GM12878 (cell line): ENCODE measurements around the gene CELF2. TPM values are rescaled to one million over a fixed set of nuclear protein-coding genes. Genes with fewer than 3 reads are reported as not detected.

Source experiments
- ATAC-seq: fragments of 200-7000 bp; cut with Tn5 transposase; 3 replicates; pipeline ENCODE4 v1.9.1; 2020; ENCODE audit warnings: mild to moderate bottlenecking, moderate library complexity
- BruUV-seq: library from RNA; stranded (reverse); fragments of 400-500 nt; replicated peaks from 2 replicates; lab custom pipeline; 2021; lab: Mats Ljungman, UMichigan
- CTCF ChIA-PET: fragments of 300-600 bp; sonication (Branson Sonifier 250); formaldehyde crosslinking; extraction: SDS; loops from one replicate; lab custom pipeline; 2021; ENCODE audit warnings: inconsistent platforms; lab: Yijun Ruan, JAX
- POLR2A ChIA-PET: fragments of 350-600 bp; formaldehyde crosslinking; extraction: SDS; loops from one replicate; lab custom pipeline; 2021; ENCODE audit warnings: inconsistent platforms; lab: Charles Lee
- RAD21 ChIA-PET: fragments of 300-600 bp; sonication (Branson Sonifier 250); formaldehyde crosslinking; loops from one replicate; lab custom pipeline; 2023; ENCODE audit warnings: antibody characterized with exemption; ENCODE audit not compliant: unreplicated experiment; lab: Charles Lee
- SMC1A ChIA-PET: fragments of 300-600 bp; sonication (Branson Sonifier 250); formaldehyde crosslinking; loops from one replicate; lab custom pipeline; 2023; ENCODE audit not compliant: unreplicated experiment, uncharacterized antibody; lab: Charles Lee
- DNase-seq: peaks from one replicate; pipeline ENCODE4 v3.0.0-alpha.2; 2011; ENCODE audit warnings: low read depth, low spot score
- FAIRE-seq: peaks from 3 replicates; lab custom pipeline; 2011; peaks lifted over from hg19 to GRCh38; lab: Jason Lieb, UNC
- H2AFZ ChIP-seq: 2 replicates; pipeline ENCODE4 v1.6.0; 2011; ENCODE audit warnings: low read depth, low read length, control low read depth; ENCODE audit not compliant: control insufficient read depth
- H3K27ac ChIP-seq: 2 replicates; pipeline ENCODE4 v1.5.1; 2011; ENCODE audit warnings: control low read depth; ENCODE audit not compliant: control insufficient read depth, insufficient read depth
- H3K27me3 ChIP-seq, 2 experiments: replicated peaks in 1 of 2; 2 replicates each; pipeline versions ENCODE4 v1.6.0 to v1.6.1; 2011; ENCODE audit warnings: low read length in 1 of 2; ENCODE audit not compliant: control insufficient read depth in 2 of 2, insufficient read depth in 2 of 2
- H3K36me3 ChIP-seq, 2 experiments: 2 replicates each; pipeline ENCODE4 v1.5.1; 2011; ENCODE audit warnings: low read length in 1 of 2; ENCODE audit not compliant: control insufficient read depth in 2 of 2, insufficient read depth in 2 of 2
- H3K4me1 ChIP-seq: 2 replicates; pipeline ENCODE4 v1.6.1; 2011; ENCODE audit warnings: mild to moderate bottlenecking, low read length, moderate library complexity, mixed read lengths; ENCODE audit not compliant: control insufficient read depth, insufficient read depth
- H3K4me2 ChIP-seq: 2 replicates; pipeline ENCODE4 v1.6.0; 2011; ENCODE audit warnings: control low read depth; ENCODE audit not compliant: control insufficient read depth, insufficient read depth
- H3K4me3 ChIP-seq: fragments of 200-600 bp; sonication (generic); 2 replicates; pipeline ENCODE4 v1.5.1; 2016
- H3K79me2 ChIP-seq: 2 replicates; pipeline ENCODE4 v1.6.0; 2011; ENCODE audit warnings: low read length; ENCODE audit not compliant: control insufficient read depth, insufficient read depth
- H3K9ac ChIP-seq: 2 replicates; pipeline ENCODE4 v1.8.0; 2011; ENCODE audit warnings: low read length, control low read depth, mixed read lengths; ENCODE audit not compliant: control insufficient read depth, insufficient read depth
- H3K9me3 ChIP-seq: replicated peaks from 3 replicates; pipeline ENCODE4 v1.5.1; 2011; ENCODE audit warnings: mild to moderate bottlenecking, low read length; ENCODE audit not compliant: control insufficient read depth, insufficient read depth
- H4K20me1 ChIP-seq: 2 replicates; pipeline ENCODE4 v1.6.0; 2011; ENCODE audit not compliant: control insufficient read depth, insufficient read depth
- BMI1 ChIP-seq: fragments of 450-650 bp; IDR thresholded peaks from 2 replicates; pipeline ENCODE4 v1.6.1; 2016; ENCODE audit warnings: mild to moderate bottlenecking, moderate library complexity, borderline replicate concordance
- ESRRA ChIP-seq: IDR thresholded peaks from 2 replicates; pipeline ENCODE4 v1.6.1; 2012; ENCODE audit warnings: mild to moderate bottlenecking, low read length, improper control_type of control experiment
- HCFC1 ChIP-seq: fragments of 150-350 bp; IDR thresholded peaks from 2 replicates; pipeline ENCODE4 v1.6.1; 2014; ENCODE audit warnings: low read length
- IRF5 ChIP-seq: fragments of 450-650 bp; IDR thresholded peaks from 2 replicates; pipeline ENCODE4 v1.6.1; 2017; ENCODE audit warnings: borderline replicate concordance
- MTA2 ChIP-seq: fragments of 450-650 bp; IDR thresholded peaks from 2 replicates; pipeline ENCODE4 v1.6.1; 2016; ENCODE audit warnings: low read depth, mild to moderate bottlenecking, moderate library complexity
- PAX8 ChIP-seq: fragments of 450-650 bp; IDR thresholded peaks from 2 replicates; pipeline ENCODE4 v1.6.1; 2017; ENCODE audit warnings: mild to moderate bottlenecking, moderate library complexity
- POU2F2 ChIP-seq: IDR thresholded peaks from 3 replicates; pipeline ENCODE4 v1.6.1; 2011; ENCODE audit warnings: low read depth, mild to moderate bottlenecking, low read length, borderline replicate concordance
- TARDBP ChIP-seq: IDR thresholded peaks from 2 replicates; pipeline ENCODE4 v1.6.1; 2016; ENCODE audit warnings: borderline replicate concordance
- TBL1XR1 ChIP-seq: IDR thresholded peaks from 2 replicates; pipeline ENCODE4 v1.6.1; 2012; ENCODE audit warnings: low read depth, low read length, improper control_type of control experiment
- ZZZ3 ChIP-seq: IDR thresholded peaks from 2 replicates; pipeline ENCODE4 v1.6.1; 2011; ENCODE audit warnings: low read depth; ENCODE audit not compliant: control insufficient read depth, insufficient read length
- WGBS: methylation state at CpG from one replicate; pipeline ENCODE4 v1.1.6; 2016; ENCODE audit warnings: low lambda C conversion rate; ENCODE audit not compliant: insufficient replicate concordance, insufficient coverage; ENCODE audit errors: missing lambda C conversion rate; 5-methylcytosine and 5-hydroxymethylcytosine counted together
- in situ Hi-C: fragments of 300-500 bp; cut with MboI; formaldehyde crosslinking; loops from 9 replicates; pipeline ENCODE4 v1.14.3; 2018; ENCODE audit warnings: mixed read lengths
- intact Hi-C: fragments of 100-400 bp; cut with micrococcal nuclease; formaldehyde crosslinking; loops from one replicate; pipeline ENCODE4 v1.14.2; 2022; ENCODE audit not compliant: unreplicated experiment
- polyA plus RNA-seq, 11 experiments: library from polyadenylated mRNA; depleted of rRNA in 4 of 11; unstranded in 6 of 11; stranded (reverse) in 5 of 11; fragments of >200 nt; fragmentation: Nextera tagmentation in 4 of 11; fragmentation: Illumina TruSeq in 1 of 11; extraction: Ambion mirVana in 4 of 11; extraction: Trizol in 1 of 11; gene quantifications; 1 replicate in 1 of 11; 2 replicates in 10 of 11; pipeline versions ENCODE4 v1.2.1 to v1.2.3, GENCODE V29; 2011 to 2016; ENCODE audit warnings: inconsistent platforms in 2 of 11, missing spikeins in 2 of 11, low read depth in 1 of 11
- total RNA-seq, 4 experiments: library from RNA; depleted of rRNA in 3 of 4; stranded (reverse); fragments of >200 nt in 3 of 4; fragmentation: Illumina TruSeq in 1 of 4; extraction: Trizol in 1 of 4; gene quantifications; 2 replicates each; pipeline versions ENCODE4 v1.2.1 to v1.2.3, GENCODE V29; 2013 to 2021

CELF2 gene
- total and polyA plus RNA-seq, 10 of the 15 experiments (the other 5 are each of a cell fraction or from before 2014, with no cell fraction given): 20.8 to 129 (median 86.3) TPM

- Histone ChIP-seq H3K4me1 (no peaks in the 10 kb centered on the region), H3K9me3 (no peaks in the 10 kb centered on the region), H3K36me3 (no peaks in the 10 kb centered on the region), H3K9ac (no peak overlapping the region), H3K27me3 (peaks cover 2 to 18% of the 10 kb centered on the region in 2 experiments; a peak in 3 of 4 replicates), H2AFZ (no peak overlapping the region), H3K4me2 (no peak overlapping the region), H3K27ac (no peak overlapping the region), H4K20me1 (no peaks in the 10 kb centered on the region), H3K4me3 (no peak overlapping the region), H3K79me2 (no peaks in the 10 kb centered on the region)
- no TSS peak for BruUV-seq
- in situ Hi-C loops: no loop called here
- ChIA-PET RAD21 (no interaction called here), SMC1A (interaction anchor here (0.7 to 1.2 kb wide), 2 partner anchors 21 to 1466 kb away, joined by 3 to 4 read pairs; no protein-coding TSS in a partner anchor), CTCF (interaction anchor here (1.1 to 1.5 kb wide), 3 partner anchors 10 to 256 kb away, joined by 3 read pairs; no protein-coding TSS in a partner anchor), POLR2A (interaction anchor here (0.6 kb wide), 1 partner anchor 345 kb away, joined by 3 read pairs; no protein-coding TSS in a partner anchor)
- WGBS: 72% methylated on average over 14 of the region's 14 CpGs
- FAIRE-seq: no peak
- TF ChIP-seq PAX8: no peak
- ATAC-seq: no peak
- no peak for DNase-seq
- intact Hi-C loops: loop anchor here (10.0 kb wide), 1 partner anchor 260 kb away; no protein-coding TSS in a partner anchor
Measured at GRCh38 chr10:11014671-11015445, 2.8 kb upstream of the CELF2 start.

GRCh38 chr10:11015446-11015934 lies 2.2 kb upstream of the CELF2 start:
- POLR2A ChIA-PET: no interaction called here
- TF ChIP-seq MTA2 (no peak), ZZZ3 (no peak), HCFC1 (no peak), TARDBP (no peak), IRF5 (no peak), TBL1XR1 (no peak), BMI1 (no peak), POU2F2 (no peak), ESRRA (no peak)
- TF ChIP-seq, all 136 proteins: peak for 0
- no peaks in the 10 kb centered on the region for H3K9me3 ChIP-seq
- DNase-seq (no peak), ATAC-seq (no peak), FAIRE-seq (no peak)
- ChIA-PET SMC1A (interaction anchor here (0.6 to 1.2 kb wide), 2 partner anchors 20 to 471 kb away, joined by 4 read pairs; no protein-coding TSS in a partner anchor), CTCF (interaction anchor here (1.1 to 1.5 kb wide), 3 partner anchors 9 to 255 kb away, joined by 3 read pairs; no protein-coding TSS in a partner anchor), RAD21 (no interaction called here)
- H3K79me2 ChIP-seq: no peaks in the 10 kb centered on the region
- H2AFZ ChIP-seq: no peak overlapping the region
- intact Hi-C loops: loop anchor here (10.0 kb wide), 1 partner anchor 259 kb away; no protein-coding TSS in a partner anchor
- WGBS: 66% methylated on average over 2 of the region's 2 CpGs
- no TSS peak for BruUV-seq
- no peaks in the 10 kb centered on the region for H3K36me3 ChIP-seq
- H3K27ac ChIP-seq: no peak overlapping the region
- no peak overlapping the region for H3K4me2 ChIP-seq
- in situ Hi-C loops: no loop called here
- no peaks in the 10 kb centered on the region for H4K20me1 ChIP-seq
- H3K4me3 ChIP-seq: no peak overlapping the region
- H3K27me3 ChIP-seq: peaks cover 2 to 21% of the 10 kb centered on the region in 2 experiments; a peak in 3 of 4 replicates
- H3K4me1 ChIP-seq: no peaks in the 10 kb centered on the region
- H3K9ac ChIP-seq: no peak overlapping the region
